ENCODE results near the gene ARX.

DNA sequence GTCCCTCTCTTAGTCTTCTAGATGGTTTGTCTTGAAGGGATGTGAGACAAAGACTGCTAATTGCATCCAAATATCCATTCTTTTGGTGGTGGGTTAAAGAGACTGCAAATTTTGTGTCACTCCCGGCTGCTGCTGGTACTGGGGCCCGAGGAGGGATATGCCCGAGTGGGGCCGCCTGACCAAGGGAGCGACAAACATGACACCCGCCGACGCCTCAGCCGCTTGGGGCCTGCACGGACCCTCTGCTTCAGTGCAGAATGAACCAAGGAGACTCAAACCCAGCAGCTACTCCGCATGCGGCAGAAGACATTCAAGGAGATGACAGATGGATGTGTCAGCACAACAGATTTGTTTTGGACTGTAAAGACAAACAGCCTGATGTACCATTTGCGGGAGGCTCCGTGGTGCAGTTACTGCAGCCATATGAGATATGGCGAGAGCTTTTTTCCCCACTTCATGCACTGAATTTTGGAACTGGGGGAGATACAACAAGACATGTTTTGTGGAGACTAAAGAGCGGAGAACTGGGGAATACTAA, 13.6 kb upstream of the ARX start:
- TF ChIP-seq, protein P1, sequence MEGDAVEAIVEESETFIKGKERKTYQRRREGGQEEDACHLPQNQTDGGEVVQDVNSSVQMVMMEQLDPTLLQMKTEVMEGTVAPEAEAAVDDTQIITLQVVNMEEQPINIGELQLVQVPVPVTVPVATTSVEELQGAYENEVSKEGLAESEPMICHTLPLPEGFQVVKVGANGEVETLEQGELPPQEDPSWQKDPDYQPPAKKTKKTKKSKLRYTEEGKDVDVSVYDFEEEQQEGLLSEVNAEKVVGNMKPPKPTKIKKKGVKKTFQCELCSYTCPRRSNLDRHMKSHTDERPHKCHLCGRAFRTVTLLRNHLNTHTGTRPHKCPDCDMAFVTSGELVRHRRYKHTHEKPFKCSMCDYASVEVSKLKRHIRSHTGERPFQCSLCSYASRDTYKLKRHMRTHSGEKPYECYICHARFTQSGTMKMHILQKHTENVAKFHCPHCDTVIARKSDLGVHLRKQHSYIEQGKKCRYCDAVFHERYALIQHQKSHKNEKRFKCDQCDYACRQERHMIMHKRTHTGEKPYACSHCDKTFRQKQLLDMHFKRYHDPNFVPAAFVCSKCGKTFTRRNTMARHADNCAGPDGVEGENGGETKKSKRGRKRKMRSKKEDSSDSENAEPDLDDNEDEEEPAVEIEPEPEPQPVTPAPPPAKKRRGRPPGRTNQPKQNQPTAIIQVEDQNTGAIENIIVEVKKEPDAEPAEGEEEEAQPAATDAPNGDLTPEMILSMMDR (IDR thresholded peaks at IDR 0.05; ENCODE audit: extremely low read depth in 1 of 2, insufficient read depth in 1 of 2, low read depth in 1 of 2, low read length in 2 of 2) = no peak
- no peak for TF ChIP-seq FOS (IDR thresholded peaks at IDR 0.05; ENCODE audit: borderline replicate concordance, insufficient read depth, low read length)
- TF ChIP-seq POLR2A (IDR thresholded peaks at IDR 0.05; ENCODE audit: low read depth, low read length) = no peak
- no peak for TF ChIP-seq MYC (IDR thresholded peaks at IDR 0.05; ENCODE audit: low read depth, low read length)
- no peak for TF ChIP-seq POLR2AphosphoS5 (IDR thresholded peaks at IDR 0.05; ENCODE audit: insufficient read depth, low read depth, low read length)
- no peak for TF ChIP-seq EZH2 (IDR thresholded peaks at IDR 0.05; ENCODE audit: borderline replicate concordance, low read depth, low read length, severe bottlenecking)
- TF ChIP-seq, protein P2, sequence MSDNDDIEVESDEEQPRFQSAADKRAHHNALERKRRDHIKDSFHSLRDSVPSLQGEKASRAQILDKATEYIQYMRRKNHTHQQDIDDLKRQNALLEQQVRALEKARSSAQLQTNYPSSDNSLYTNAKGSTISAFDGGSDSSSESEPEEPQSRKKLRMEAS (IDR thresholded peaks at IDR 0.05; ENCODE audit: insufficient read depth, insufficient read length) = no peak
- no peak for TF ChIP-seq JUN (IDR thresholded peaks at IDR 0.05; ENCODE audit: borderline replicate concordance, insufficient read depth, insufficient read length, low read depth)
- no peak for TF ChIP-seq GATA2 (IDR thresholded peaks at IDR 0.05; ENCODE audit: insufficient read depth, insufficient read length, low read depth, low read length)
